ENCODE data around the gene PPP4R2. TPM values are rescaled to one million over a fixed set of nuclear protein-coding genes. Genes with fewer than 3 reads are reported as not detected.
"Not testable (repeated sequence)": the region's sequence is repeated elsewhere in the genome, so short reads cannot be mapped to it uniquely, and the experiment has no call there.

PPP4R2 gene
- total and polyA plus RNA-seq, 2 of the 4 experiments (the other 2 are of a cell fraction): 13.5 to 31.4 TPM

- no peak overlapping the region for H2AK5ac ChIP-seq (ENCODE audit: low read depth, low read length)
- peak overlapping the region; percentile 1 for H2BK5ac ChIP-seq (ENCODE audit: low read depth, low read length, poor library complexity, severe bottlenecking)
- intact Hi-C loops (cut with micrococcal nuclease): loop anchor here (2.0 to 5.0 kb wide), 5 partner anchors 37 to 151 kb away; partner anchors contain the start of genes GXYLT2 and SHQ1
- H3K4me2 ChIP-seq (ENCODE audit: low read depth, low read length): peak overlapping the region; percentile 95
- no peak overlapping the region for H3K9ac ChIP-seq (ENCODE audit: low read depth, low read length)
- in situ Hi-C loops (cut with MboI; ENCODE audit: low sequenced_read_pairs): no loop called here
- no peak overlapping the region for H3K18ac ChIP-seq (ENCODE audit: low read depth, low read length)
- no peak for DNase-seq
- no peak overlapping the region for H2BK15ac ChIP-seq (ENCODE audit: low read depth, low read length)
- no peak for ATAC-seq (ENCODE audit: low read depth)
- H3K9me1 ChIP-seq (ENCODE audit: insufficient read depth, low read length): peaks cover 13% of the 10 kb centered on the region
- H3K14ac ChIP-seq (replicated peaks; ENCODE audit: low read depth, low read length): no peak overlapping the region
- no peaks in the 10 kb centered on the region for H3K27me3 ChIP-seq (ENCODE audit: control insufficient read depth, insufficient read depth, low read length)
- ChIA-PET POLR2A (ENCODE audit: unreplicated experiment) (no interaction called here), CTCF (no interaction called here)
- H4K91ac ChIP-seq (ENCODE audit: insufficient read depth, low read depth, low read length): no peak overlapping the region
- peaks cover 3 to 27% of the 10 kb centered on the region in 2 experiments; a peak in 2 of 4 replicates for H3K79me1 ChIP-seq (ENCODE audit: low read depth in 1 of 2, low read length in 2 of 2)
- H3K4me3 ChIP-seq (ENCODE audit: insufficient read depth, low read depth, low read length): peak overlapping the region; percentile 16
- no peak overlapping the region for H4K5ac ChIP-seq (ENCODE audit: low read depth, low read length)
- no peak for TF ChIP-seq SMC3 (IDR thresholded peaks at IDR 0.05; ENCODE audit: low read depth, low read length)
- TF ChIP-seq CEBPB (IDR thresholded peaks at IDR 0.05; ENCODE audit: low read depth, low read length): peak; percentile 41; the same call in 1 of the 2 replicates
- TF ChIP-seq RFX5 (IDR thresholded peaks at IDR 0.05; ENCODE audit: low read depth, low read length): no peak
- no peak overlapping the region for H2AK9ac ChIP-seq (replicated peaks; ENCODE audit: low read depth, low read length, poor library complexity)
- H2AFZ ChIP-seq (replicated peaks; ENCODE audit: low read length, poor library complexity): no peak overlapping the region
- BruUV-seq (replicated peaks): no TSS peak
- WGBS, 2 experiments (ENCODE audit: extremely low coverage in 2 of 2, insufficient read length in 1 of 2): 45% methylated on average over 2 of the region's 2 CpGs; no CpG with 5 or more reads in 1 of the 2 experiments
- H3K4me1 ChIP-seq (ENCODE audit: control insufficient read depth, insufficient read depth, low read length): peaks cover 8% of the 10 kb centered on the region
- H3K9me3 ChIP-seq (ENCODE audit: control insufficient read depth, insufficient read depth, low read length): no peaks in the 10 kb centered on the region
- H2BK20ac ChIP-seq (ENCODE audit: low read depth, low read length): no peak overlapping the region
- H3K23ac ChIP-seq (ENCODE audit: low read depth, low read length): peak overlapping the region; percentile 6; the same call in 1 of the 2 replicates
- 0 out of 2 replicates have a peak overlapping the region, but pooled peaks have one; percentile 29 for H3K27ac ChIP-seq (ENCODE audit: insufficient read depth, low read length)
- H4K8ac ChIP-seq (ENCODE audit: low read depth in 2 of 2, low read length in 2 of 2): no peak overlapping the region
- dilution Hi-C loops (cut with HindIII; ENCODE audit: low sequenced_read_pairs, unreplicated experiment): no loop called here
- H3K56ac ChIP-seq (ENCODE audit: extremely low read depth, insufficient read depth, low read length): no peak overlapping the region
- peaks cover 18% of the 10 kb centered on the region for H3K36me3 ChIP-seq (ENCODE audit: control insufficient read depth, insufficient read depth, low read length)
- H3K4ac ChIP-seq (ENCODE audit: low read depth, low read length): no peak overlapping the region
- no peak overlapping the region for H2BK120ac ChIP-seq (ENCODE audit: low read depth, low read length)
- peaks cover 74% of the 10 kb centered on the region for H4K20me1 ChIP-seq (ENCODE audit: insufficient read depth, low read length)
Measured at GRCh38 chr3:72999951-73000350, 3.3 kb downstream of the PPP4R2 start.

- H2BK5ac ChIP-seq (ENCODE audit: low read depth, low read length, poor library complexity, severe bottlenecking); H3K27me3 ChIP-seq (ENCODE audit: control insufficient read depth, insufficient read depth, low read length); intact Hi-C loops (cut with micrococcal nuclease); H2BK120ac ChIP-seq (ENCODE audit: low read depth, low read length); H3K14ac ChIP-seq (replicated peaks; ENCODE audit: low read depth, low read length); H2BK15ac ChIP-seq (ENCODE audit: low read depth, low read length); CTCF ChIA-PET; H4K91ac ChIP-seq (ENCODE audit: insufficient read depth, low read depth, low read length); H3K23ac ChIP-seq (ENCODE audit: low read depth, low read length); H2BK20ac ChIP-seq (ENCODE audit: low read depth, low read length); H3K9ac ChIP-seq (ENCODE audit: low read depth, low read length); H4K8ac ChIP-seq (ENCODE audit: low read depth in 2 of 2, low read length in 2 of 2); in situ Hi-C loops (cut with MboI; ENCODE audit: low sequenced_read_pairs); H4K5ac ChIP-seq (ENCODE audit: low read depth, low read length); H3K18ac ChIP-seq (ENCODE audit: low read depth, low read length); H2AFZ ChIP-seq (replicated peaks; ENCODE audit: low read length, poor library complexity); H2AK9ac ChIP-seq (replicated peaks; ENCODE audit: low read depth, low read length, poor library complexity); H3K4ac ChIP-seq (ENCODE audit: low read depth, low read length); dilution Hi-C loops (cut with HindIII; ENCODE audit: low sequenced_read_pairs, unreplicated experiment); BruUV-seq (replicated peaks); H3K27ac ChIP-seq (ENCODE audit: insufficient read depth, low read length); H3K4me3 ChIP-seq (ENCODE audit: insufficient read depth, low read depth, low read length); H3K56ac ChIP-seq (ENCODE audit: extremely low read depth, insufficient read depth, low read length); H2AK5ac ChIP-seq (ENCODE audit: low read depth, low read length); DNase-seq; H3K4me1 ChIP-seq (ENCODE audit: control insufficient read depth, insufficient read depth, low read length); H3K4me2 ChIP-seq (ENCODE audit: low read depth, low read length); ATAC-seq (ENCODE audit: low read depth); H3K9me3 ChIP-seq (ENCODE audit: control insufficient read depth, insufficient read depth, low read length): not testable (repeated sequence)
- no CpG with 5 or more reads among the region's 8 CpGs for WGBS, 2 experiments (ENCODE audit: extremely low coverage in 2 of 2, insufficient read length in 1 of 2)
- Histone ChIP-seq H3K36me3 (ENCODE audit: control insufficient read depth, insufficient read depth, low read length) (peaks cover 31% of the 10 kb centered on the region), H3K79me1 (ENCODE audit: low read depth in 1 of 2, low read length in 2 of 2) (peaks cover 0 to 38% of the 10 kb centered on the region in 2 experiments; a peak in 2 of 4 replicates), H3K9me1 (ENCODE audit: insufficient read depth, low read length) (peaks cover 15% of the 10 kb centered on the region), H4K20me1 (ENCODE audit: insufficient read depth, low read length) (peaks cover 96% of the 10 kb centered on the region)
- POLR2A ChIA-PET (ENCODE audit: unreplicated experiment): interaction anchor here (0.6 to 0.8 kb wide), 2 partner anchors 11 to 13 kb away, joined by 12 to 13 read pairs; no protein-coding TSS in a partner anchor
Measured at GRCh38 chr3:73003050-73003449, 6.4 kb downstream of the PPP4R2 start.
